GM19438 (cell line): ENCODE measurements around the gene BCL6.
A peak's percentile ranks its signal among the peaks of the same experiment; 100 is the strongest.

Experiments used
- ATAC-seq: cut with Tn5 transposase; IDR thresholded peaks from one replicate; pipeline ENCODE4 v1.9.1; 2021; ENCODE audit warnings: low read depth; ENCODE audit not compliant: unreplicated experiment

The BCL6 gene

DNA sequence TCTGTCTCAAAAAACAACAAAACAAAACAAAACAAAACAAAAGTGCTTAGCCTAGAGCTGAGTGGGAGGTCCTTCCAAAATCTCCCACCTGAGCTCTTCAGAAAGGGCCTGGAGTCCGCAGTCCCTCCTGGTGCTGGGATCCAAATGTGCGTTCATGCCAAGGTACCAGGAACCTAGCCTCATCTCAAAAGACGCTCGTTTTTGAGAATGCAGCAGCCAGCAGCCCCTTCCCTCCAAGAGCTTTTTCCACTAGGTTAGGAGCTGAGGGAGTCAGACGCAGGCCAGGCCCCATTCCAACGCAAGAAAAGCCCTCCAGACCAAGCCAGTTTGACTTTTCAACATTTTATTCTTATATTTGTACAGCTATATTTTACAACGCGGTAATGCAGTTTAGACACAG, 24.2 kb downstream of the BCL6 start:
- ATAC-seq, result no peak

DNA sequence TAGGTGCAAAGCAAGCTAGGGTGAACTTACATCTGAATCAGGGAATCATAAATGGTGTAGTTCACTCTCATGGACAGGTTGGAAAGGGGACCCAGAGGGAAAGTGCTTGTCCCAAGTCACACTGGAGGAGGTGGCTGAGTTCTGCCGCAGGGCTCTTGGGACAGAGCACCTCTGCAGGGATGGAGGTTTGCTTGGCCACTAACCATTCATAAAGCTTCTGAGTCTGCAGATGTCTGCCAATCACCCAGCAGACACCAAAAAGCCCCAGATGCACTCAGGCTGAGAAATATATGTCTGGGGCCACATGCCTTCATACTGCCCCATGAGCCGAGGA, 25.0 kb downstream of the BCL6 start:
- ATAC-seq, result no peak

GRCh38 chr3:187719628-187720336, 25.5 kb downstream of the BCL6 start:
- no peak for ATAC-seq

- no peak for ATAC-seq
These were observed 26.5 kb downstream of the BCL6 start for GRCh38 chr3:187718802-187719201.

GRCh38 chr3:187717572-187717971, 27.7 kb downstream of the BCL6 start:
- ATAC-seq, result no peak

GRCh38 chr3:187714404-187714979, 30.8 kb downstream of the BCL6 start:
- peak; percentile 88 for ATAC-seq

DNA sequence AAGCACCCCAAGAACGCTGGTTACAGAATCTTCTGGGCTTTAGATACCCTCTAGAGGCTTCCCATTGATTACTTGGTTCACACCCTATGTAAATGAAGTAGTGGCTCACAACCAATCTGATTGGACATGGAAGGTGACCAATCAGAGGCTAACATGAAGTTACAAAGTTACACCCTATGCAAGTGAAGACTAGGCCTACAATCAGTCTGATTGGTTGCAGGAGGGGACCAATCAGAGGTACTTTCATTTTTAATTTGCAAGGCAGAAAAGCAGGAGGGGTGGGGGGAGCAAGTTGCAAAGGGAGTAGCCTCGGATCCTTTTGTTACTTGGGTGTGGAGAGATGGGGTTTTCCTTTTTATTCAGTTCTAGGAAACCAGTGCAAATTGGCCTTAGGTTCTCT, 31.8 kb downstream of the BCL6 start:
- no peak for ATAC-seq

- no peak for ATAC-seq
These were observed 36.1 kb downstream of the BCL6 start for GRCh38 chr3:187709155-187709554.

DNA sequence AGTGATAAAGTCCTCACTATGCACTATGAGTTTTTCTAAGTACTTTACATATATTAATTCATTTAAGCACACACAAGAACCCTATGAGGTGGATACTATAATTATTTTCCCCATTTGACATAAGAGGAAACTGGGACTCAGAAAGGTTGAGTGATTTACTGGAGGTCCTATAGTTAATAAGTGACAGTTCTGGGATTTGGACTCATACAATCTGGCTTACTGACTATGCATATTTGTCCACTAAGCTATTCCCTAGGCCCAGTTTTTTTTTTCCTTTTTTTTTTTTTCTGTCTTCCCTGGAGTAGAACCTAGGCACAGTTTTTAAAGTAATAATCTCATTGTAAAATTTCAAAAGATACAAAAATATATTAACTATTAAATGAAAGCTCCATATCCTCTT, 36.6 kb downstream of the BCL6 start:
- ATAC-seq, result no peak

DNA sequence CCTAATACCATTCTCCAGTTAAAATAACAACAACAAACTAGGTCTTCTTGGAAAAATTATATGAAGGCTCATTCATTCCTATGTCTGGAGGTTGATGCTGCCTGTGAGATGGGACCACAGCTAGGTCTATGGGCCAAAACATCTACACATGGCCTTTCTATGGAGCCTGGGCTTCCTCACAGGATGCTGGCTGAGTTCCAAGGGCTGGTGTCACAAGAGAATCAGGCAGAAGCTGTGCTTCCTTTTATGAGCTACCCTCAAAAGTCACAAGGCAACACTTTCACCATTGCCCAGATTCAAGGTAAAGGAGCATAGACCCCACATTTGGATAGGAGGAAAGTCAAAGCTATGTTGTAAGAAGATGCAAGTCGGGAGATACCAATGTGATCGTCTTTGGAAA, 38.3 kb downstream of the BCL6 start:
- ATAC-seq, result no peak

DNA sequence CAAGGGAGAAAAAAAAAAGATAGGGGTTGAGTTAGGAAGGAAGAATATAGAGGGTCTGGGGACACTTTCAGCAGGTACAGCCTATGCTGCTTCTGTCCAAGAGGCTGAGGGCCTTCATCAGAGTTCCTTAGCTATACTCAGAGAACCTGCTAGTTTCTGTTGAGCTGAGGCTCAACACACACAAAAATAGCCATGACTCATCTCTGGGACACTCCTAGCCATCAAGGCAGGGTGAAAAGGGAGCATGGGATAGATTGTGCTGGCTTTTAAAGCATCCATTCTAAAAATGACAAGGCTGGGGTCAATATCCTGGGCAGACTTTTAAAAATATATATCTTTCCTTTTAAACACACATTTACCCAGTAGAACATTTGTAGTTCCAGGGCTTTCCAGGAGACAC, 40.1 kb downstream of the BCL6 start:
- no peak for ATAC-seq

- no peak for ATAC-seq
These were observed 42.7 kb downstream of the BCL6 start, which contains the start of gene RTP2 for GRCh38 chr3:187702507-187703033. Gene RTP2 (minus strand): TSS chr3:187702557. CDS start chr3:187702128, 429 bp downstream.

GRCh38 chr3:187700249-187700648, 45.0 kb downstream of the BCL6 start:
- no peak for ATAC-seq

DNA sequence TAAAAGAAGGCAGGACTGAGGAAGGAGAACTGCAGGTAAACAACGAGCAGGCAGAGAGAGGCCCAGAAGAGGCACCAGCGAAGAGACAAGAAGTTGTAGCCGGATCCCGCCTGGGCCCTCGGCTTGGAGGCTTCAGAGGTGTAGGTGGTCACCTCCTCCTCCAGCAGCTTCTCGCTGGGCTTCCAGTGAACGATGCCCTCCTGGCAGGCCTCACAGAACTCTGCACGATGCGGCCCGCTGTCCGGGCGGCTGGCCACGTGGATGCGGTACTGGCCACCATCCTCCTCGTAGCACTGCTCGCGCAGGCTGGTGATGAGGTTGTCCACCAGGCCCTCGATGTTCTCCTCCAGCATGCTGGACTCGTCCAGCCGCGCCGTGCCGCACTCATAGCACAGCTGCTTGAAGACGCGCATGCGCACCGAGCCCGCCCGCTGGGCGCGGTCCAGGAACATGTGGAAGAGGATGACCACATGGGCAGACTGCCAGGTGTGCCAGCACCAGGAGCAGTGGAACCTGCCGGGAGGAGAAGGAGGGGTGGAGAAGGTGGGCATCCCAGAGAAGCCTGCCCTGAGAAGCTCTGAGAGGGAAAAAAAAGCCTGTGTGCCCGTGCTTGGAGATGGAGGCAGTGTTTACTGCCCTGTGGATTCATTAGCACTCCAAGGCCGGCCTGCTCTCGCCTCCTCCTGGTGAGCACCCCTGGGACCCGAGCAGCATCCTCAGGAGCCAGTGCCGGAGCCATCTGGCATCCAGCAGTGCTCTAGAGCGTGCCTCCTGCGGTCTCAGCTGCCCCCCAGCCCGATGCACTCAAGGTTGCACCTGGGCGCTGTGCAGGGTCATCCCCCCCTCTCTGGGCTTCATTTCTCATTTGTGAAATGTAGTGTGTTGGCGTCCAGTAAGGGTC, 46.5 kb downstream of the BCL6 start:
- no peak for ATAC-seq

GRCh38 chr3:187696021-187696420, 49.2 kb downstream of the BCL6 start:
- no peak for ATAC-seq

DNA sequence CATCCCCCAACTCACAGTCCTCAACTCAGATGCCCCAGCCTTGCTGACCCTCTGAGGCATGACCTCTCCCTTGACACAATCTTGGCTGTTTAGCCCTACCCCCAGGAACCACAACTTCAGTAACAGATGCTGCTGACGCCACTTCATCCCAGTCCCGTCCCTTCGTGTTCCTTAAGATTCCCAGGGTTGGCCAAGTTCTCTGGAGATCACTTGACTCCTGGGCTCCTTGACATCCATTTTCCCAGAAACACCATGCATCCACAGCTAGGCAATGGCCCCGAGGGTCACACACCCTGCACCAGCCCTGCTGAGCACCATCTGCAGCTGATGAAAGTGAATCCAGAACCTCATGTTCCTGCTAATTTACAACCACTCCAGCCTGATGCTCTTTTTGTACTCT, 49.8 kb downstream of the BCL6 start:
- no peak for ATAC-seq

GRCh38 chr3:187694801-187695200, 50.5 kb downstream of the BCL6 start:
- no peak for ATAC-seq

DNA sequence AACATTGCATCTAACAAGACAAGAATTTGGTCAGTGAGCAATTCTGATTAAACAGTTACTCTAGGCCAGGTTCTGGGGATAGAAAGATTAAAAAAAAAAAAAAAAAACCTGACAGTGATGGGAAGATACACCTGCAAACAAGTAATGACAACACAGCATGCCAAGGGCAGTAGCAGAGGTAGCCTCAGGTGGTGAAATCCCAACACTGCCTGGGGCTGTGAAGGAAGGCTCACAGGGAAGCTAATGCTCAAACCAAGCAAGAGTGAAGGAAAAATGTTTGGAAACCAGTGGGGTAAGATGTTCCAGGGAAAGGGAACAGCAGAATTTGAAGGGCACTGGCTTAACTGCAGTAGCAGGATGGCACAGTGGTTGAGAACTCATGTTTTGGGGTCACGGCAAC, 51.8 kb downstream of the BCL6 start:
- ATAC-seq, result no peak

DNA sequence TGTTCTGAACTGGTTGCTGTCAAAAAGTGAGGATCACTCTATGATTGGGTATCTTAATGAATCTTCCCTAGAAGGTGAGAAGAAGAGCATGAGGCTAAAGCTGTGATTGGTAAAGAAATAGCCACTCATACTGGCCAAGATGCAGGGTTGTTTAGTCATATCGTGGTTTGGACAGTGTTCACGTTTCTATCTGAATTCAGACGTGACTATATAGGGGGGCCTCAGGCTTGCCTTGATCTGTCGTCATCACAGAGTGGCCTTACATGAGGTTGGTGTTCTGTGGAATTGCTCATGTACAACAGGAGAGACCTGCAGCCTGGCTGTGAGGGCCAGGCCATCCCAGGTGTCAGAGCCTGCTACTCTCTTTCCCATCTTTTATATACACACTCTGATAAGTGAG, 55.3 kb downstream of the BCL6 start:
- ATAC-seq, result no peak

GRCh38 chr3:187686621-187687273, 58.5 kb downstream of the BCL6 start:
- ATAC-seq, result no peak

GRCh38 chr3:187685948-187686347, 59.3 kb downstream of the BCL6 start:
- no peak for ATAC-seq
